Mammary epithelial cell (primary cell): ENCODE data around the gene MREG.

Experiments used
- CTCF ChIP-seq, 2 donors: IDR thresholded peaks in 1 of 2; conservative IDR thresholded peaks in 1 of 2; 2 replicates each; pipeline ENCODE4 v1.5.1; 2011 to 2012; ENCODE audit warnings: inconsistent platforms in 2 of 2, low read length in 2 of 2, mild to moderate bottlenecking in 2 of 2, control low read depth in 1 of 2, low read depth in 1 of 2; ENCODE audit not compliant: insufficient read depth in 1 of 2; ENCODE audit errors: extremely low read depth in 1 of 2
- EZH2 ChIP-seq: IDR thresholded peaks from 2 replicates; pipeline ENCODE4 v1.6.1; 2012; ENCODE audit warnings: low read length, inconsistent platforms, borderline replicate concordance

GRCh38 chr2:215985257-215985656, 28.1 kb downstream of the MREG start:
- no peak for TF ChIP-seq CTCF (conservative IDR thresholded peaks at IDR 0.05 in 1 of 2, IDR thresholded peaks at IDR 0.05 in 1 of 2; ENCODE audit: extremely low read depth in 1 of 2, insufficient read depth in 1 of 2, low read depth in 1 of 2, low read length in 2 of 2)
- no peak for TF ChIP-seq EZH2
